ENCODE results near the gene GLB1L3. TPM values are rescaled to one million over a fixed set of nuclear protein-coding genes. Genes with fewer than 3 reads are reported as not detected.
A peak's percentile ranks its signal among the peaks of the same experiment; 100 is the strongest.

Gene GLB1L3, protein sequence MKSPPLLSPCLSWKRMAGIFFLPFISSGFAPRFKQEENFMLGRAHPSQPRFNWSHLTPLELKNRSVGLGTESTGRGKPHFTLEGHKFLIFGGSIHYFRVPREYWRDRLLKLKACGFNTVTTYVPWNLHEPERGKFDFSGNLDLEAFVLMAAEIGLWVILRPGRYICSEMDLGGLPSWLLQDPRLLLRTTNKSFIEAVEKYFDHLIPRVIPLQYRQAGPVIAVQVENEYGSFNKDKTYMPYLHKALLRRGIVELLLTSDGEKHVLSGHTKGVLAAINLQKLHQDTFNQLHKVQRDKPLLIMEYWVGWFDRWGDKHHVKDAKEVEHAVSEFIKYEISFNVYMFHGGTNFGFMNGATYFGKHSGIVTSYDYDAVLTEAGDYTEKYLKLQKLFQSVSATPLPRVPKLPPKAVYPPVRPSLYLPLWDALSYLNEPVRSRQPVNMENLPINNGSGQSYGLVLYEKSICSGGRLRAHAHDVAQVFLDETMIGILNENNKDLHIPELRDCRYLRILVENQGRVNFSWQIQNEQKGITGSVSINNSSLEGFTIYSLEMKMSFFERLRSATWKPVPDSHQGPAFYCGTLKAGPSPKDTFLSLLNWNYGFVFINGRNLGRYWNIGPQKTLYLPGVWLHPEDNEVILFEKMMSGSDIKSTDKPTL
- 1 to 10 TPM; 5.2 to 6.1 TPM for total RNA-seq

DNA sequence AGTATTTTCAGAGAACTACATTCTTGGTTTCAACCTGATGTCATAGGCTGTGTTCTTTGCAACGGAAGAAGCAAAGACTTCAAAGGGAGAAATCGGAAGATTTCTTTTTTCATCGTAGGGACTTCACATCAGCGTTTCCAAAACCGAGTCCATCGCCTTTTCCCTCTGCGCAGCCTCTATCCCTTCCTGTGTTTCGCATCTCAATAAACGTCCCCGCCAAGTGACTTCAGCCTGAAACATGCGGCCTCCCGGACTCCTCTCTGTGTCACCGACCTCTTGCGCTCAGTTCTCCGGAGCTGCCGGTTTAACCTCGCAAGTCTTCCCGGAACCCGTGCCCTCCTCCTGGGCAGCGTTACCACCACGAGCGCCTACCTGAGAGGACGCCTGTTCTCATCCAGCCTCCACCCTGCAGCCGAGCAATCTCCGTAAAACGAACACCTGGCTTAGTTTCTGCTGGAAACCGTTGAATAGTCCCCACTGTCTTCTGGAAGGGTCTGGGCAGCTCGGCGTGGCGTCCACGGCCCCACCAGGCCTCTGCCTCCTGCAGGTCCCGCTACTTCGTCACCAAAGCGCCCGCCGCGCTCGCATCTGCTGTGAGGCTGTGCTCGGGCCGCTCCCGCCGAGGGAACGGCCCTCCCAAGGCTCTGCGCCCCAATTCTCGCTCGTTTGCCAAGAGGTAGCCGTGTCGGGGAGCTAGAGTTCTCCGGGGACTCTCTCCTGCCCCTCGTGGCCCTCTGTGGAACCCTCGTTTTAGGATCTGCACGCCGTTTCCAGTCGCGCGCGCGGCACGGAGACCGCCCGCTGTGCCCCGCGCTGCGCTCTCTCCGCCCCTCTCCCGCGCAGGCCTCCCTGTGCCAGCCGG is at the start of gene GLB1L3:
TSS of gene GLB1L3 (plus strand) at position 846 of the 862 bp plus-strand sequence. CDS start 362 bp downstream, outside the sequence.
- H3K9me3 Mint-ChIP-seq: peaks cover 2% of the 10 kb centered on the region
- peaks cover 9% of the 10 kb centered on the region for H3K36me3 Mint-ChIP-seq
- H3K27me3 Mint-ChIP-seq: peaks cover 5% of the 10 kb centered on the region
- H3K4me3 Mint-ChIP-seq: peak within 1 kb of the TSS; percentile 87
- POLR2A ChIA-PET: interaction anchor here (0.6 to 4.7 kb wide), 10 partner anchors 12 to 347 kb away, joined by 3 to 44 read pairs (median 4); partner anchors contain the start of genes ACAD8, NCAPD3, THYN1 and VPS26B
- peak; percentile 90 for ATAC-seq (ENCODE audit: low read depth)
- peak within 1 kb of the TSS; percentile 90 for H3K27ac Mint-ChIP-seq
- DNase-seq: peak; percentile 84
- peaks cover 36% of the 10 kb centered on the region for H3K4me1 Mint-ChIP-seq

GRCh38 chr11:134226806-134227325 is 49.3 kb upstream of the GLB1L3 start:
- H3K4me1 Mint-ChIP-seq: peaks cover 63% of the 10 kb centered on the region
- POLR2A ChIA-PET: interaction anchor here (0.8 to 1.2 kb wide), 3 partner anchors 24 to 44 kb away, joined by 3 to 4 read pairs (median 3); no protein-coding TSS in a partner anchor
- H3K27ac Mint-ChIP-seq: no peak overlapping the region
- peak overlapping the region; percentile 96 for H3K4me3 Mint-ChIP-seq
- no peaks in the 10 kb centered on the region for H3K9me3 Mint-ChIP-seq
- no peaks in the 10 kb centered on the region for H3K27me3 Mint-ChIP-seq
- no peak for ATAC-seq (ENCODE audit: low read depth)
- no peak for DNase-seq
- H3K36me3 Mint-ChIP-seq: peaks cover 15% of the 10 kb centered on the region

DNA sequence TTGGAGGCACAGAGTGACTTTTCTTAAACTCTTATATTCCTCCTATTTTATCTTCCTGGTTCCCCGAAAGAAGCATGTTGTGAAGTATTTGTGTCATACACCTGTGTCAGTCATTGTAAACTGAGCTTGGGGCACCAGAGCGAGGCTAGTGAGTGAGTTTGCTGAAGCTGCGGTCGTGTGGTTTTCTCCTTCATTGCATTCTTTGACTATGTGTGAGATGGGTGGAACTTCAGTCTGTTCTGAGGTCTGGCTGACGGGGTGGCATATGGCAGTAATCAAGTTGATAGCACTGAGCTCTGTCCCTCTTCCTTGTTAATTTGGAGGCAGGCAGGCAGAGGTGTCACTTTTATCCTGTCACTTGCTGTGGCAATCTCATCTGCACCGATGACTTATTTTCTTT is 47.6 kb upstream of the GLB1L3 start:
- DNase-seq: no peak

GRCh38 chr11:134229126-134229790 is 46.9 kb upstream of the GLB1L3 start:
- Mint-ChIP-seq H3K9me3 (no peaks in the 10 kb centered on the region), H3K36me3 (peaks cover 9% of the 10 kb centered on the region), H3K27me3 (no peaks in the 10 kb centered on the region), H3K4me3 (peak overlapping the region; percentile 35), H3K27ac (no peak overlapping the region), H3K4me1 (peaks cover 62% of the 10 kb centered on the region)
- POLR2A ChIA-PET: interaction anchor here (0.8 to 1.2 kb wide), 4 partner anchors 9 to 47 kb away, joined by 3 to 5 read pairs (median 3); partner anchors contain the start of genes ACAD8, GLB1L3 and THYN1
- DNase-seq (no peak), ATAC-seq (ENCODE audit: low read depth) (no peak)

More for the DNA sequence above, 47.6 kb upstream of the GLB1L3 start:
- Mint-ChIP-seq H3K36me3 (peaks cover 9% of the 10 kb centered on the region), H3K4me3 (peak overlapping the region; percentile 34), H3K9me3 (no peaks in the 10 kb centered on the region), H3K27ac (no peak overlapping the region), H3K27me3 (no peaks in the 10 kb centered on the region), H3K4me1 (peaks cover 62% of the 10 kb centered on the region)
- no peak for ATAC-seq (ENCODE audit: low read depth)
- POLR2A ChIA-PET: interaction anchor here (0.8 to 1.2 kb wide), 3 partner anchors 10 to 47 kb away, joined by 3 to 5 read pairs (median 3); partner anchors contain the start of genes ACAD8, GLB1L3 and THYN1

DNA sequence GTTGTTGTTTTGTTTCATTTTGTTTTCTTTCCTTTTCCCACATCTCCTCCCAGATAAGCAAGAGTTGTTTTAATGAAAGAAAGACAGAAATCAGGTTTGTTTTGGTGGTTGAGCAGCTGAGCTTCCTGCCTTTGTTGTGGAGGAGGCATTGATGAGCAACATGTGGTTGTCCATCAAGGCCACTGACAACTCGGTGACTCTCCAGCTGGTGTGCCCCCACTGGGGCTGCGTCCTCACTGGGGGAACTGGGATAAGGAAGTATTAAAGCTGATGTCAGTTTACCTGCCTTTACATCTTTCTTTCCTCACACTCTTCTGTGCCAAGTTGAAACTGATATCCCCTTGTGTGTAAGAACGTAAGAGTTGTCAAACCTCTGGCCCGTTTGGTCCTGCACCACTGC is 45.8 kb upstream of the GLB1L3 start:
- H3K4me1 Mint-ChIP-seq: peaks cover 62% of the 10 kb centered on the region
- H3K4me3 Mint-ChIP-seq: peak overlapping the region; percentile 35
- H3K36me3 Mint-ChIP-seq: peaks cover 9% of the 10 kb centered on the region
- no peak for ATAC-seq (ENCODE audit: low read depth)
- no peaks in the 10 kb centered on the region for H3K9me3 Mint-ChIP-seq
- POLR2A ChIA-PET: interaction anchor here (0.6 to 1.2 kb wide), 2 partner anchors 21 to 23 kb away, joined by 3 read pairs; partner anchors contain the start of gene ACAD8
- no peak overlapping the region for H3K27ac Mint-ChIP-seq
- DNase-seq: no peak
- no peaks in the 10 kb centered on the region for H3K27me3 Mint-ChIP-seq

- Mint-ChIP-seq H3K27ac (peak overlapping the region; percentile 6), H3K4me3 (no peak overlapping the region), H3K4me1 (peaks cover 46% of the 10 kb centered on the region), H3K27me3 (no peaks in the 10 kb centered on the region), H3K36me3 (peaks cover 8% of the 10 kb centered on the region), H3K9me3 (no peaks in the 10 kb centered on the region)
- ATAC-seq (ENCODE audit: low read depth) (no peak), DNase-seq (no peak)
- POLR2A ChIA-PET: interaction anchor here (3.5 kb wide), 1 partner anchor 8 kb away, joined by 20 read pairs; the partner anchor contains the start of genes NCAPD3 and VPS26B
Measured at GRCh38 chr11:134231958-134232659, 44.1 kb upstream of the GLB1L3 start.

- no peak overlapping the region for H3K27ac Mint-ChIP-seq
- ATAC-seq (ENCODE audit: low read depth) (no peak), DNase-seq (no peak)
- H3K4me1 Mint-ChIP-seq: peaks cover 31% of the 10 kb centered on the region
- no peaks in the 10 kb centered on the region for H3K9me3 Mint-ChIP-seq
- no peak overlapping the region for H3K4me3 Mint-ChIP-seq
- POLR2A ChIA-PET: interaction anchor here (3.5 kb wide), 1 partner anchor 9 kb away, joined by 20 read pairs; the partner anchor contains the start of genes NCAPD3 and VPS26B
- H3K27me3 Mint-ChIP-seq: no peaks in the 10 kb centered on the region
- H3K36me3 Mint-ChIP-seq: peaks cover 10% of the 10 kb centered on the region
Measured at GRCh38 chr11:134233729-134234179, 42.4 kb upstream of the GLB1L3 start.

GRCh38 chr11:134235399-134235798 is 40.8 kb upstream of the GLB1L3 start:
- ATAC-seq (ENCODE audit: low read depth): no peak
- no peak overlapping the region for H3K4me3 Mint-ChIP-seq
- DNase-seq: no peak
- POLR2A ChIA-PET: interaction anchor here (0.6 kb wide), 1 partner anchor 38 kb away, joined by 4 read pairs; no protein-coding TSS in a partner anchor
- H3K27ac Mint-ChIP-seq: no peak overlapping the region
- peaks cover 10% of the 10 kb centered on the region for H3K36me3 Mint-ChIP-seq
- no peaks in the 10 kb centered on the region for H3K9me3 Mint-ChIP-seq
- H3K4me1 Mint-ChIP-seq: peaks cover 16% of the 10 kb centered on the region
- H3K27me3 Mint-ChIP-seq: no peaks in the 10 kb centered on the region

DNA sequence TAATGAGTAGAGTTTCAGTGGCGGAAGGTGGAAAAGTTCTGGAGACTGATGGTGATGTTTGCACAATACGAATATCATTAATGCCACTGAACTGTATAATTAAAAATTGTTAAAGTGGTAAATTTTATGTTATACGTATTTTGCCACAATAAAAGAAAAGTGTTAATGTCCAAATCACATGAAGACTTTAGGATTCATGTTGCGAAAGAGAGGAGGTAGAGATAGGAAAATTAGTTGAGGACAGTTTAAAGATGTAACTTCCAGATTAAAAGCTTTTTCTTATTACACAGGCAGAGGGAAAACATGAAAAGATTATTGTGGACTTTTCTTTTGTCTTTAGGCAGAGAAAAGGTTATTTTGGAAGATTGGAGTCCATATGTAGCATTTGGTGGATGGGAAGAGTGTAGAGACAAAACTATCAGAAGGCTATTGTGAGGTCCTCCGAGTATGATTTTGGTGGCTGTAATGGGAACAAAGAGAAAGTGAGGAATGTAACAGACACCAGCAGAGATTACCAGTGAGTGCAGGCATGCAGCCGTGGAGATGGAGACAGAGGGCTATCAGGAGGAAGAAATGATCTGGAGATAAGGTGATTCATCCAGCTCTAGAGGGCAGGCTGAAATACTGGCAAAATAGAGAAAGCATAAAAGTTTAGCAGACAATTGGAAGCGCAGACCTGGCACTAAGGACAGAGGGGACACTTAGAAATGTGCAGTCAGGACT is 39.2 kb upstream of the GLB1L3 start:
- Mint-ChIP-seq H3K36me3 (peaks cover 10% of the 10 kb centered on the region), H3K4me3 (no peak overlapping the region), H3K9me3 (no peaks in the 10 kb centered on the region), H3K4me1 (peaks cover 9% of the 10 kb centered on the region), H3K27ac (peak overlapping the region; percentile 9), H3K27me3 (no peaks in the 10 kb centered on the region)
- POLR2A ChIA-PET: interaction anchor here (1.1 kb wide), 1 partner anchor 12 kb away, joined by 3 read pairs; no protein-coding TSS in a partner anchor
- no peak for ATAC-seq (ENCODE audit: low read depth)
- DNase-seq: no peak

DNA sequence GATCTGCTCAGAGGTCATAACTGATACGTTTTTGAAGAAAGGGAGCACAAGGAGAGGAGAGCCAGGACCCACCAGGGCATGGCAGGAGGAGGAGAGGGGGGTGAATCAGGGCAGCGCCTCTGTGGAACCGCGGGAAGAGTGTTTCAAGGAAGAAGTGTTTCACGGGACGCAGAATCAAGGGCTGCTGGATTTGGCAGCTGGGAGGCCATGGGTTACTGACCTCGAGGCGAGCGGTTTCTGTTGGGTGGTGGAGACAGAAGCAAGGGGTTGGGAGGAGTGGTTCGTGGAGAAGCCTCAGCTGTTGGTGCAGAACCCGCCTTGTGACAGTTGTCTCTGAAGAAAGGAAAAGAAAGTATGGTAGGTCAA is 38.6 kb upstream of the GLB1L3 start:
- ATAC-seq (ENCODE audit: low read depth): no peak
- DNase-seq: no peak
- H3K4me1 Mint-ChIP-seq: peaks cover 4% of the 10 kb centered on the region
- H3K4me3 Mint-ChIP-seq: no peak overlapping the region
- no peaks in the 10 kb centered on the region for H3K27me3 Mint-ChIP-seq
- POLR2A ChIA-PET: interaction anchor here (0.7 to 1.1 kb wide), 2 partner anchors 12 to 16 kb away, joined by 3 read pairs; partner anchors contain the start of genes ACAD8 and THYN1
- H3K36me3 Mint-ChIP-seq: peaks cover 10% of the 10 kb centered on the region
- no peaks in the 10 kb centered on the region for H3K9me3 Mint-ChIP-seq
- peak overlapping the region; percentile 9 for H3K27ac Mint-ChIP-seq

DNA sequence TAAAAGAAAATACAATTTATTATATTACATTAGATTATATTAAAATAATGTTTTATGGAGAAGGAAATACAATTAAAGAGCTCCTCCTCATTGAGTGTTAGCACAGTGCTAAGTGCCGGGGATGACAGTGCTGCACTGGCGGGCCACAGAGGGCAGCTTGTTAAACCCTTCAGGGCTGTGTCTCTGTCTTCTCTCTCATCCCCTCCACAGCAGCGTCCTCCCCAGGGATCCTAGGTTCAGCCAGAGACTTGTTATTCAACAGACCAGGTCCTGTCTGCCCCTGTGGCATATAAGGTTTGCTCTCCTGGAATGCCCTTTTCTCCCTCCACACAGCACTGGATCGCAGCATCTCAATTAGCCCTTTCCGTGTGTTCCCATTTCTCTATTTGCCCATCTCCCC is 37.2 kb upstream of the GLB1L3 start:
- H3K27ac Mint-ChIP-seq: no peak overlapping the region
- DNase-seq (no peak), ATAC-seq (ENCODE audit: low read depth) (no peak)
- H3K9me3 Mint-ChIP-seq: no peaks in the 10 kb centered on the region
- peaks cover 9% of the 10 kb centered on the region for H3K36me3 Mint-ChIP-seq
- no peak overlapping the region for H3K4me3 Mint-ChIP-seq
- POLR2A ChIA-PET: interaction anchor here (1.1 to 1.5 kb wide), 2 partner anchors 10 to 13 kb away, joined by 3 read pairs; no protein-coding TSS in a partner anchor
- H3K4me1 Mint-ChIP-seq: no peaks in the 10 kb centered on the region
- H3K27me3 Mint-ChIP-seq: no peaks in the 10 kb centered on the region

Measured in activated naive CD8-positive, alpha-beta T cell treated with anti-CD3 and anti-CD28 coated beads, Interleukin-2, amount 10 ng/mL, durations not matched to agents 7 days and 5 days (primary cell).